Sigmoid colon (tissue), 4 donors: ENCODE measurements around the gene MAP3K6.

Experiments
- EP300 ChIP-seq, 4 donors: sonication (generic); formaldehyde crosslinking; IDR thresholded peaks; one replicate each; pipeline ENCODE4 v1.6.1; 2017; ENCODE audit warnings: antibody characterized with exemption in 4 of 4
- POLR2A ChIP-seq, 2 donors: fragments of 450-650 bp; IDR thresholded peaks; one replicate each; pipeline ENCODE4 v1.6.1; 2016; ENCODE audit warnings: antibody characterized with exemption in 2 of 2, mild to moderate bottlenecking in 2 of 2, moderate library complexity in 2 of 2
- POLR2AphosphoS5 ChIP-seq, 4 donors: sonication (generic); formaldehyde crosslinking; IDR thresholded peaks; one replicate each; pipeline ENCODE4 v1.6.1; 2017; ENCODE audit warnings: antibody characterized with exemption in 4 of 4
- TF ChIP-seq, protein P1 (sequence below), 4 experiments: fragments of 450-650 bp in 3 of 4; fragments of 200-600 bp in 1 of 4; IDR thresholded peaks; one replicate each; pipeline ENCODE4 v1.5.1; 2016 to 2019; ENCODE audit warnings: antibody characterized with exemption in 4 of 4, mild to moderate bottlenecking in 3 of 4, moderate library complexity in 2 of 4

DNA sequence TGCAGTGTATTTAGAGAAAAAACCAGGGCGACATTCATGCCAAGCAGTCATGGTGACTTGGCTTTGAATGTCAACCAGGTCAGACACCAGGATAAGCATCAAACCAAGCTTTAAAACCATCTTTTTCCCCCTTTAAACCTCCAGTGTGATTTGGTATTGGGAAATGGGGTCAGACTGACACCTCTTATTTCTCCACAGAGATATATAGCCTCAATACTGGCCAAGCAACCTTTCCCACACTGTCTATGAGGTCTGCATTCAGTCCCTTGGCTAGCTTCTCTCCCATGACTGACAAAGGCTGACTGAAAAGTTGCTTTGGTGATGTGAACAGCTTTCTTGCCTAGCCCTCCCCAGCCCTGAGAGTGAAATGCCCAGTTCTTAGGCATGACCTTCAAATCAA lies 47.3 kb upstream of the MAP3K6 start:
- TF ChIP-seq, protein P1, sequence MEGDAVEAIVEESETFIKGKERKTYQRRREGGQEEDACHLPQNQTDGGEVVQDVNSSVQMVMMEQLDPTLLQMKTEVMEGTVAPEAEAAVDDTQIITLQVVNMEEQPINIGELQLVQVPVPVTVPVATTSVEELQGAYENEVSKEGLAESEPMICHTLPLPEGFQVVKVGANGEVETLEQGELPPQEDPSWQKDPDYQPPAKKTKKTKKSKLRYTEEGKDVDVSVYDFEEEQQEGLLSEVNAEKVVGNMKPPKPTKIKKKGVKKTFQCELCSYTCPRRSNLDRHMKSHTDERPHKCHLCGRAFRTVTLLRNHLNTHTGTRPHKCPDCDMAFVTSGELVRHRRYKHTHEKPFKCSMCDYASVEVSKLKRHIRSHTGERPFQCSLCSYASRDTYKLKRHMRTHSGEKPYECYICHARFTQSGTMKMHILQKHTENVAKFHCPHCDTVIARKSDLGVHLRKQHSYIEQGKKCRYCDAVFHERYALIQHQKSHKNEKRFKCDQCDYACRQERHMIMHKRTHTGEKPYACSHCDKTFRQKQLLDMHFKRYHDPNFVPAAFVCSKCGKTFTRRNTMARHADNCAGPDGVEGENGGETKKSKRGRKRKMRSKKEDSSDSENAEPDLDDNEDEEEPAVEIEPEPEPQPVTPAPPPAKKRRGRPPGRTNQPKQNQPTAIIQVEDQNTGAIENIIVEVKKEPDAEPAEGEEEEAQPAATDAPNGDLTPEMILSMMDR (IDR thresholded peaks at IDR 0.05), result no peak
- TF ChIP-seq POLR2A (IDR thresholded peaks at IDR 0.05) (no peak), EP300 (IDR thresholded peaks at IDR 0.05) (no peak), POLR2AphosphoS5 (IDR thresholded peaks at IDR 0.05) (no peak)
